Left lung (tissue), 10 donors: ENCODE measurements around the gene CDH13. TPM values are rescaled to one million over a fixed set of nuclear protein-coding genes. Genes with fewer than 3 reads are reported as not detected.

Experiments used
- ATAC-seq: fragments of 200-7000 bp; cut with Tn5 transposase; one replicate; pipeline ENCODE4 v1.9.1; 2020; ENCODE audit warnings: moderate library complexity
- DNase-seq, 4 donors: peaks; one replicate each; pipeline ENCODE4 v3.0.0-alpha.2; 2013 to 2020
- H3K27ac ChIP-seq, 2 donors: fragments of 200-600 bp; sonication (generic) in 1 of 2; one replicate each; pipeline versions ENCODE4 v1.5.0 to v1.8.0; 2020 to 2021
- H3K27me3 ChIP-seq, 2 donors: fragments of 200-600 bp; sonication (generic) in 1 of 2; one replicate each; pipeline versions ENCODE4 v1.5.0 to v1.8.0; 2020 to 2021
- H3K36me3 ChIP-seq, 2 donors: fragments of 200-600 bp; sonication (generic) in 1 of 2; one replicate each; pipeline versions ENCODE4 v1.5.0 to v1.8.0; 2020 to 2021
- H3K4me1 ChIP-seq, 2 donors: fragments of 200-600 bp; one replicate each; pipeline ENCODE4 v1.8.0; 2021
- H3K4me3 ChIP-seq, 2 donors: fragments of 200-600 bp; sonication (generic) in 1 of 2; one replicate each; pipeline versions ENCODE4 v1.5.0 to v1.8.0; 2020 to 2021; ENCODE audit warnings: mild to moderate bottlenecking in 1 of 2
- H3K9me3 ChIP-seq, 2 donors: fragments of 200-600 bp; sonication (generic) in 1 of 2; one replicate each; pipeline versions ENCODE4 v1.5.0 to v1.8.0; 2020 to 2021
- intact Hi-C, 2 donors: fragments of 100-400 bp; cut with DNase I; formaldehyde crosslinking; loops; one replicate each; pipeline versions ENCODE4 v1.11.2 to v1.14.2; 2022
- polyA plus RNA-seq, 6 donors: library from polyadenylated mRNA; unstranded; fragments of 120-200 nt; gene quantifications; one replicate each; pipeline ENCODE4 v1.2.1, GENCODE V29; 2013; ENCODE audit not compliant: insufficient read length in 6 of 6
- total RNA-seq, 2 donors: library from RNA; stranded (reverse); fragmentation: NEBNext Ultra II Directional; extraction: Animal tissue kit (Norgen Biotek cat#: 25700); gene quantifications; one replicate each; pipeline ENCODE4 v1.2.1, GENCODE V29; 2021
- TF ChIP-seq, protein P1 (sequence below), 2 donors: fragments of 200-600 bp; sonication (generic) in 1 of 2; IDR thresholded peaks; one replicate each; pipeline versions ENCODE4 v1.5.0 to v1.8.0; 2021; ENCODE audit warnings: antibody characterized with exemption in 2 of 2
- donor health status: DM: no; HTN: yes; CAD: no.
- donor health status: DM: no; HTN: no; CAD: no.

Gene CDH13
- total and polyA plus RNA-seq, 8 donors, result 2.7 to 20.3 (median 3.2) TPM

- TF ChIP-seq, protein P1, sequence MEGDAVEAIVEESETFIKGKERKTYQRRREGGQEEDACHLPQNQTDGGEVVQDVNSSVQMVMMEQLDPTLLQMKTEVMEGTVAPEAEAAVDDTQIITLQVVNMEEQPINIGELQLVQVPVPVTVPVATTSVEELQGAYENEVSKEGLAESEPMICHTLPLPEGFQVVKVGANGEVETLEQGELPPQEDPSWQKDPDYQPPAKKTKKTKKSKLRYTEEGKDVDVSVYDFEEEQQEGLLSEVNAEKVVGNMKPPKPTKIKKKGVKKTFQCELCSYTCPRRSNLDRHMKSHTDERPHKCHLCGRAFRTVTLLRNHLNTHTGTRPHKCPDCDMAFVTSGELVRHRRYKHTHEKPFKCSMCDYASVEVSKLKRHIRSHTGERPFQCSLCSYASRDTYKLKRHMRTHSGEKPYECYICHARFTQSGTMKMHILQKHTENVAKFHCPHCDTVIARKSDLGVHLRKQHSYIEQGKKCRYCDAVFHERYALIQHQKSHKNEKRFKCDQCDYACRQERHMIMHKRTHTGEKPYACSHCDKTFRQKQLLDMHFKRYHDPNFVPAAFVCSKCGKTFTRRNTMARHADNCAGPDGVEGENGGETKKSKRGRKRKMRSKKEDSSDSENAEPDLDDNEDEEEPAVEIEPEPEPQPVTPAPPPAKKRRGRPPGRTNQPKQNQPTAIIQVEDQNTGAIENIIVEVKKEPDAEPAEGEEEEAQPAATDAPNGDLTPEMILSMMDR (IDR thresholded peaks at IDR 0.05), result no peak
- H3K4me1 ChIP-seq, result no peaks in the 10 kb centered on the region
- DNase-seq (no peak), ATAC-seq (no peak)
- H3K9me3 ChIP-seq, result peaks cover 0 to 13% of the 10 kb centered on the region in 2 donors
- H3K36me3 ChIP-seq, result no peaks in the 10 kb centered on the region
- no peaks in the 10 kb centered on the region for H3K27me3 ChIP-seq
- intact Hi-C loops, result no loop called here
- no peak overlapping the region for H3K27ac ChIP-seq
- no peak overlapping the region for H3K4me3 ChIP-seq
Measured at GRCh38 chr16:83762141-83762991, 1135.6 kb downstream of the CDH13 start.

GRCh38 chr16:83762992-83763358, 1136.2 kb downstream of the CDH13 start:
- Histone ChIP-seq H3K27ac (no peak overlapping the region), H3K4me1 (no peaks in the 10 kb centered on the region), H3K4me3 (no peak overlapping the region), H3K27me3 (no peaks in the 10 kb centered on the region), H3K9me3 (peaks cover 0 to 9% of the 10 kb centered on the region in 2 donors), H3K36me3 (no peaks in the 10 kb centered on the region)
- DNase-seq (no peak), ATAC-seq (no peak)
- TF ChIP-seq, protein P1 (IDR thresholded peaks at IDR 0.05), result no peak
- intact Hi-C loops, result no loop called here

- no peak overlapping the region for H3K27ac ChIP-seq
- intact Hi-C loops, result no loop called here
- no peaks in the 10 kb centered on the region for H3K36me3 ChIP-seq
- H3K27me3 ChIP-seq, result no peaks in the 10 kb centered on the region
- DNase-seq (no peak), ATAC-seq (no peak)
- H3K4me3 ChIP-seq, result no peak overlapping the region
- TF ChIP-seq, protein P1 (IDR thresholded peaks at IDR 0.05), result no peak
- H3K9me3 ChIP-seq, result no peaks in the 10 kb centered on the region
- H3K4me1 ChIP-seq, result no peaks in the 10 kb centered on the region
Measured at GRCh38 chr16:83768986-83769385, 1142.2 kb downstream of the CDH13 start.

DNA sequence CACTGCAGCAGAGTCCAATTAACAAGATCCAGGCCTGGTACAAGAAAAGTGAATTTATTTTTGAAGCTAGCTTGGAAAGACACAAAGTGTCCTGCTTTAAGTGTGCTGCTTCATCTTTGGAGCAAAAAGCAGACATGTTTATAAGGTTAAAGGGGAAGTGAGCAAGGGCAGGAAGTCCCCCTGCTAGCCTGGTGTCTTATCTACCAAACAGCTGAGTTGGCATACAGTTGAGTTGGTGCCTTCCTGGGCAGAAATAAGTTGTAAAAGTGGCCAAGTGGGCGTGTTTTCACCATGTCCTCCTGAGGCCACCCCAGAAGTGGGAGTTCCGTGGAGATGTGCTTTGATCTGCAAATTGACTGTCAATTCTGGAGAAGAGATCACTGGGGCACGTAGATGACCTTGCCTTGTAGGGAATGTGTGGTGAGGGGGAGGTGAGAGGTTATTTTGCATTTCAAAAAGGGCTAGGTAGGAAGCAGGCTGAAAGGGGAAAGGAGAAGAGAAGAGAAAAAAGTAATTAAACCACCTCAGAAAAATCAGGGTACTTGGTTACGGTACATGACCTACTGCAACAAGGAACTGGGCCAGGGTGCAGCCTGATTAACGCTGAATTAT, 1142.7 kb downstream of the CDH13 start:
- Histone ChIP-seq H3K27ac (no peak overlapping the region), H3K4me3 (no peak overlapping the region), H3K9me3 (no peaks in the 10 kb centered on the region), H3K27me3 (no peaks in the 10 kb centered on the region), H3K36me3 (no peaks in the 10 kb centered on the region), H3K4me1 (no peaks in the 10 kb centered on the region)
- no peak for DNase-seq
- intact Hi-C loops, result no loop called here
- TF ChIP-seq, protein P1 (IDR thresholded peaks at IDR 0.05), result no peak
- peak; percentile 34 for ATAC-seq

DNA sequence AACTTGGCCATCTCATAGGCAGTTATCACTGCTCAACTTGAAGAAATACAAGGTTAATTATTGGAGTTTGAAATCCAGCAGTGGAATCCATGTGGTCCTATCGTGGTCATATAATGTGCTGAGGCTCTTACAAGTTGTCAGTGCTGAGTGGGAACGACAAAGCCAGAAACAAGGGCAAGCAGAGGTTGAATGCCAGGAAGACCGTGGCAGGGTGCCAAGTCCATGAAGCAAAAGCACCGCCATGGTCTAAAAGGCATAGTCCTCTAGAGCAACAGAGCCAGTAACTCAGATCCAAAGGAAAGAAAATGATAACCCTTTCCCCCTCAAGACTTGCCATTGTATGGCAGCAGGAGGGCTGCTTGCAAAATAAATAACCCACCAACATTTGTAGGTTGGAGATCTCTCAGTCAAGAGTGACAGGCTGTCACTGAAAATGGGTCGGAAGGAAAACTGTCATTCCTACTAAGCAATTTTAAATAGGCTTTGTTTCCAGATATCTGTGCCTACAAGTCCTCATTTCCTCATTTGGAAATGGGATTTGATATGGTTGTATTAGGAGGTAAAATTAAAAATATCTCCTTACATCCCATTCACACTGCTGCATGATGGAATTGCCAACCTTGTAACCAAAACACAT, 1144.7 kb downstream of the CDH13 start:
- ATAC-seq, result no peak
- Histone ChIP-seq H3K9me3 (no peaks in the 10 kb centered on the region), H3K27ac (no peak overlapping the region), H3K4me3 (no peak overlapping the region), H3K4me1 (no peaks in the 10 kb centered on the region), H3K36me3 (no peaks in the 10 kb centered on the region), H3K27me3 (no peaks in the 10 kb centered on the region)
- peak in 1 of 4 donors; percentile 16 for DNase-seq
- intact Hi-C loops, result no loop called here
- TF ChIP-seq, protein P1 (IDR thresholded peaks at IDR 0.05), result no peak
